Ishikawa (cell line): ENCODE data around the gene DLL4.

Experiments
- CEBPB ChIP-seq: IDR thresholded peaks from 2 replicates; pipeline ENCODE4 v1.6.1; 2012
- CREB1 ChIP-seq: IDR thresholded peaks from 2 replicates; pipeline ENCODE4 v1.6.1; 2012; ENCODE audit warnings: low read depth
- EGR1 ChIP-seq: IDR thresholded peaks from 2 replicates; pipeline ENCODE4 v1.6.1; 2012
- EP300 ChIP-seq: IDR thresholded peaks from 2 replicates; pipeline ENCODE4 v1.6.1; 2012; ENCODE audit warnings: borderline replicate concordance
- FOXM1 ChIP-seq: IDR thresholded peaks from 2 replicates; pipeline ENCODE4 v1.6.1; 2012; ENCODE audit warnings: low read depth, borderline replicate concordance
- NFIC ChIP-seq: IDR thresholded peaks from 2 replicates; pipeline ENCODE4 v1.6.1; 2012
- RAD21 ChIP-seq: IDR thresholded peaks from 2 replicates; pipeline ENCODE4 v1.6.1; 2012; ENCODE audit warnings: low read depth
- TAF1 ChIP-seq: IDR thresholded peaks from 2 replicates; pipeline ENCODE4 v1.6.1; 2012; ENCODE audit warnings: low read depth, mild to moderate bottlenecking
- TCF12 ChIP-seq: IDR thresholded peaks from 2 replicates; pipeline ENCODE4 v1.6.1; 2012; ENCODE audit warnings: low read depth
- TEAD4 ChIP-seq: IDR thresholded peaks from 2 replicates; pipeline ENCODE4 v1.6.1; 2012
- YY1 ChIP-seq: IDR thresholded peaks from 2 replicates; pipeline ENCODE4 v1.6.1; 2012; ENCODE audit warnings: low read depth
- ZBTB7A ChIP-seq: IDR thresholded peaks from 2 replicates; pipeline ENCODE4 v1.6.1; 2012; ENCODE audit warnings: low read depth
- TF ChIP-seq, protein P1 (sequence below): IDR thresholded peaks from 2 replicates; pipeline ENCODE4 v1.6.1; 2012; ENCODE audit warnings: low read depth, mild to moderate bottlenecking
- TF ChIP-seq, protein P2 (sequence below): IDR thresholded peaks from 2 replicates; pipeline ENCODE4 v1.6.1; 2012
- TF ChIP-seq, protein P3 (sequence below): IDR thresholded peaks from 2 replicates; pipeline ENCODE4 v1.6.1; 2012

Gene DLL4

DNA sequence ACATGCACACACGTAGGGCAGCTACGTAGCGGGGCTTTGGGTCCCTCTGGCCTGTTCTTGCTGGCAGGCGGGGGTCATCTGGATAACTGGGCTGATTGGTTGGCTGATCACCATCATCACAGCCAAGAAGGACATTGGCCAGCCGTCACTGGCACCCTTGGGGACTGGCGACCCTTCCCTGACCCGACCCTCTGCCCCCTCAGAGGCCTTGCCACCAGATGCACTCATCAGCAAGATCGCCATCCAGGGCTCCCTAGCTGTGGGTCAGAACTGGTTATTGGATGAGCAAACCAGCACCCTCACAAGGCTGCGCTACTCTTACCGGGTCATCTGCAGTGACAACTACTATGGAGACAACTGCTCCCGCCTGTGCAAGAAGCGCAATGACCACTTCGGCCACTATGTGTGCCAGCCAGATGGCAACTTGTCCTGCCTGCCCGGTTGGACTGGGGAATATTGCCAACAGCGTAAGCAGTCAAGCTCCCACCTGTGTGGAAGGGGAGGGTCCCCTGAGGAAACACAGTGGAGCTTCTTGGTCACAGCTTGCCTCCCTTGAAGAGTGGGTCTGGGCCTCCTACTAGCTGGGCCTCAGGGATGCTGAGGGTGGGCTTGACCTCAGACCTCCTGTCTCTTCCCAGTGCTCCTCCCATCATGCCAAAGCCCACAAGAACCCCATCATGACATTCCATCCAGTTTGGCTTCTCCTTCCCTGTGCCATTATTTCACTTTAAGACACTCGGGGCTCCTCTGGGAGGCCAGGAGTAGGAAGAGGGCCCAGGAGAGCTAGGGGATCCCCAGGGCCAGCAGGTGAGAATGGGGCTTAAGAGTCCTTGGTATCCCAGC lies 2.4 kb downstream of the DLL4 start:
- no peak for TF ChIP-seq TAF1
- TF ChIP-seq ZBTB7A = no peak
- no peak for TF ChIP-seq FOXM1
- TF ChIP-seq CREB1 = no peak
- no peak for TF ChIP-seq RAD21
- no peak for TF ChIP-seq EP300
- no peak for TF ChIP-seq CEBPB
- TF ChIP-seq, protein P1, sequence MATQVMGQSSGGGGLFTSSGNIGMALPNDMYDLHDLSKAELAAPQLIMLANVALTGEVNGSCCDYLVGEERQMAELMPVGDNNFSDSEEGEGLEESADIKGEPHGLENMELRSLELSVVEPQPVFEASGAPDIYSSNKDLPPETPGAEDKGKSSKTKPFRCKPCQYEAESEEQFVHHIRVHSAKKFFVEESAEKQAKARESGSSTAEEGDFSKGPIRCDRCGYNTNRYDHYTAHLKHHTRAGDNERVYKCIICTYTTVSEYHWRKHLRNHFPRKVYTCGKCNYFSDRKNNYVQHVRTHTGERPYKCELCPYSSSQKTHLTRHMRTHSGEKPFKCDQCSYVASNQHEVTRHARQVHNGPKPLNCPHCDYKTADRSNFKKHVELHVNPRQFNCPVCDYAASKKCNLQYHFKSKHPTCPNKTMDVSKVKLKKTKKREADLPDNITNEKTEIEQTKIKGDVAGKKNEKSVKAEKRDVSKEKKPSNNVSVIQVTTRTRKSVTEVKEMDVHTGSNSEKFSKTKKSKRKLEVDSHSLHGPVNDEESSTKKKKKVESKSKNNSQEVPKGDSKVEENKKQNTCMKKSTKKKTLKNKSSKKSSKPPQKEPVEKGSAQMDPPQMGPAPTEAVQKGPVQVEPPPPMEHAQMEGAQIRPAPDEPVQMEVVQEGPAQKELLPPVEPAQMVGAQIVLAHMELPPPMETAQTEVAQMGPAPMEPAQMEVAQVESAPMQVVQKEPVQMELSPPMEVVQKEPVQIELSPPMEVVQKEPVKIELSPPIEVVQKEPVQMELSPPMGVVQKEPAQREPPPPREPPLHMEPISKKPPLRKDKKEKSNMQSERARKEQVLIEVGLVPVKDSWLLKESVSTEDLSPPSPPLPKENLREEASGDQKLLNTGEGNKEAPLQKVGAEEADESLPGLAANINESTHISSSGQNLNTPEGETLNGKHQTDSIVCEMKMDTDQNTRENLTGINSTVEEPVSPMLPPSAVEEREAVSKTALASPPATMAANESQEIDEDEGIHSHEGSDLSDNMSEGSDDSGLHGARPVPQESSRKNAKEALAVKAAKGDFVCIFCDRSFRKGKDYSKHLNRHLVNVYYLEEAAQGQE = no peak
- no peak for TF ChIP-seq TEAD4
- TF ChIP-seq TCF12 = no peak
- TF ChIP-seq, protein P2, sequence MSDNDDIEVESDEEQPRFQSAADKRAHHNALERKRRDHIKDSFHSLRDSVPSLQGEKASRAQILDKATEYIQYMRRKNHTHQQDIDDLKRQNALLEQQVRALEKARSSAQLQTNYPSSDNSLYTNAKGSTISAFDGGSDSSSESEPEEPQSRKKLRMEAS = no peak
- no peak for TF ChIP-seq YY1
- TF ChIP-seq EGR1 = no peak
- TF ChIP-seq, protein P3, sequence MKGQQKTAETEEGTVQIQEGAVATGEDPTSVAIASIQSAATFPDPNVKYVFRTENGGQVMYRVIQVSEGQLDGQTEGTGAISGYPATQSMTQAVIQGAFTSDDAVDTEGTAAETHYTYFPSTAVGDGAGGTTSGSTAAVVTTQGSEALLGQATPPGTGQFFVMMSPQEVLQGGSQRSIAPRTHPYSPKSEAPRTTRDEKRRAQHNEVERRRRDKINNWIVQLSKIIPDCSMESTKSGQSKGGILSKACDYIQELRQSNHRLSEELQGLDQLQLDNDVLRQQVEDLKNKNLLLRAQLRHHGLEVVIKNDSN = no peak
- no peak for TF ChIP-seq NFIC

DNA sequence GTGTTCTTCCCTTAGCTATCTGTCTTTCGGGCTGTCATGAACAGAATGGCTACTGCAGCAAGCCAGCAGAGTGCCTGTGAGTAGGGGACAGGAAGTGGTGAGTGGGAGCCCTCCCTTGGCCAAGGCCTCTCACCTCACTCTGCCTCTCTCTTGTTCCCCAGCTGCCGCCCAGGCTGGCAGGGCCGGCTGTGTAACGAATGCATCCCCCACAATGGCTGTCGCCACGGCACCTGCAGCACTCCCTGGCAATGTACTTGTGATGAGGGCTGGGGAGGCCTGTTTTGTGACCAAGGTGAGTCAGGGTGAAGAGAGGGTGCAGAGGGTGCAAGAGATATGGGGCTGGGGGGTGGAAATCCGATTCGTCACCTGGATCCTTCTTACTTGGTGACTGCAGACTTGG lies 3.0 kb downstream of the DLL4 start:
- TF ChIP-seq YY1 (no peak), ZBTB7A (no peak), NFIC (no peak), TCF12 (no peak), TEAD4 (no peak), CREB1 (no peak), TAF1 (no peak), FOXM1 (no peak), EP300 (no peak)
- TF ChIP-seq, protein P3 = no peak
- TF ChIP-seq, protein P2 = no peak
- TF ChIP-seq, protein P1 = no peak

DNA sequence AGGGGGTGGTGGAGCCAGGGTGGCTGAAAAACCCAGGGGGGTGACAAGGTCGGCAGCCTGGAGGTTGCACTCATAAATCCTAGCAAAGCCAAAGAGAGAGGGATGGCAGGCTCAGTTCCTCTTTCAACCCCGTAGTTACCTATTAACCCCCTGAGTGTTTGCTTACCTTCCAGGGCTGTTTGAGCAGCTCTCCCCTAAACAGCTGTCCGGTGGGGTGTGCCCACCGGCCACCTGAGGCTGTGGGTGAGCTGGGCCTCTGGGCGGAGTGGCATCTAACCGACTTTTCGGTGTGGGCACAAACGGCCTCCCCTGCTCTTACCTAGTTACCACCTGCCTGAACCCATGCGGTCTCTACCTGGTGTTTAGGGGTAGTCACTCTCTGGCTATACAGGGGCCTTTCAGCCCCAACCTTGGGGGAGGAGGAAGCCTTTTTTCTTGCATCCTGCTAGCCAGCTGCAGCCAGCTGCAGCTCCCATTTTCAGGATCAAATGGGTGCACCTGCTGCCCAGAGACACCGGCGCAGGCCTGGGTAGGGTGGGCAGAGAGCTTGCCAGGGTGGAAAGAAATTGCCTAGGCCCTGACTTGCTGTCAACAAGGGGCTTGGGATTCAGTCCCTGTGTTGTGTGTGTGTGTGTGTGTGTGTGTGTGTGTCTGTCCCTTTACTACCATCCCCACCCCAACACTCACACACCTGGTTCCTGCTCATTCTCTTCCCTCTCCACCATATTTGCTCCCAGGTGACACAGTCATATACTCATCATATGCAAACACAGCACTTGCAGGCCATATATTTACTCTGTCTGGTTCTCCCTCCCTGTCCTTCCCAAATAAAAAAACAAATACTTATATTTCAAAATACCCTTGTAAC lies 3.7 kb downstream of the DLL4 start:
- TF ChIP-seq, protein P1 = no peak
- no peak for TF ChIP-seq TAF1

DNA sequence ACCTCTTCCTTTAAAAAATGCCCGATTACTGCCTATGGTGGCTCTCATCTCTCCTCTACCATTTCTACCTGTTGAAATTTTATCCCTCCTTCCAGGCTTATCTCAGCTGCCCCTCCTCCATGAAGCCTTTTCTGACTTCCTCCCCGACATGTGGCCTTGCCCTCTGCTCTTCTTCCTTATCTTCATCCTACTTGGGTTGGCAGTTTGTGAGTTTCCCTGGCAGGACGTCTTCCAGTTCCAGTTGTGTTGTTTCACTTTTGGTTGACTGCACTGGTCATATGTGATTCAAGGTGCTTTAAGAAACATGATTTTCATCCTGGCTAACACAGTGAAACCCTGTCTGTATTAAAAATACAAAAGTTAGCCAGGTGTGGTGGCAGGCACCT lies 4.4 kb downstream of the DLL4 start:
- TF ChIP-seq EGR1 = no peak
- no peak for TF ChIP-seq RAD21
- TF ChIP-seq TEAD4 = no peak
- no peak for TF ChIP-seq CEBPB
- TF ChIP-seq ZBTB7A = no peak
- TF ChIP-seq TAF1 = no peak
- TF ChIP-seq FOXM1 = no peak
- no peak for TF ChIP-seq CREB1
- TF ChIP-seq, protein P2 = no peak
- TF ChIP-seq NFIC = no peak
- TF ChIP-seq EP300 = no peak
- TF ChIP-seq, protein P3 = no peak
- TF ChIP-seq YY1 = no peak
- TF ChIP-seq, protein P1 = no peak
- TF ChIP-seq TCF12 = no peak
